Gastroesophageal sphincter (tissue), 4 donors: ENCODE results near the gene NAB1. TPM values are rescaled to one million over a fixed set of nuclear protein-coding genes. Genes with fewer than 3 reads are reported as not detected.

ENCODE experiments used
- ATAC-seq: fragments of 150-250 bp; one replicate; pipeline ENCODE4 v1.9.1; 2016; ENCODE audit warnings: mild to moderate bottlenecking, moderate library complexity
- H3K27ac ChIP-seq, 4 donors: fragments of 200-600 bp; sonication (generic) in 3 of 4; 1 replicate in 3 of 4; 2 replicates in 1 of 4; pipeline ENCODE4 v1.5.1; 2016 to 2019
- H3K27me3 ChIP-seq: fragments of 200-600 bp; sonication (generic); one replicate; pipeline ENCODE4 v1.5.1; 2019
- H3K36me3 ChIP-seq, 2 donors: fragments of 200-600 bp; sonication (generic); one replicate each; pipeline ENCODE4 v1.5.1; 2019; ENCODE audit warnings: control low read depth in 1 of 2
- H3K4me1 ChIP-seq, 3 donors: fragments of 200-600 bp; sonication (generic); 1 replicate in 2 of 3; 2 replicates in 1 of 3; pipeline ENCODE4 v1.5.1; 2016 to 2019; ENCODE audit warnings: control low read depth in 2 of 3
- H3K4me3 ChIP-seq, 2 donors: fragments of 200-600 bp; sonication (generic); one replicate each; pipeline ENCODE4 v1.5.1; 2019; ENCODE audit warnings: mild to moderate bottlenecking in 1 of 2, moderate library complexity in 1 of 2
- H3K9me3 ChIP-seq, 3 donors: fragments of 200-600 bp; sonication (generic); one replicate each; pipeline ENCODE4 v1.5.1; 2017 to 2019; ENCODE audit warnings: control low read depth in 2 of 3
- CTCF ChIP-seq, 4 experiments: fragments of 200-600 bp in 2 of 4; fragments of 450-650 bp in 2 of 4; sonication (generic) in 1 of 4; IDR thresholded peaks; one replicate each; pipeline ENCODE4 v1.5.1; 2017 to 2019; ENCODE audit warnings: antibody characterized with exemption in 4 of 4, mild to moderate bottlenecking in 2 of 4, moderate library complexity in 2 of 4
- EP300 ChIP-seq: sonication (generic); formaldehyde crosslinking; IDR thresholded peaks from one replicate; pipeline ENCODE4 v1.6.1; 2017; ENCODE audit warnings: antibody characterized with exemption, mild to moderate bottlenecking
- POLR2A ChIP-seq, 2 donors: fragments of 450-650 bp; IDR thresholded peaks; one replicate each; pipeline ENCODE4 v1.6.1; 2017; ENCODE audit warnings: antibody characterized with exemption in 2 of 2, mild to moderate bottlenecking in 2 of 2, moderate library complexity in 1 of 2
- POLR2AphosphoS5 ChIP-seq: sonication (generic); formaldehyde crosslinking; IDR thresholded peaks from one replicate; pipeline ENCODE4 v1.6.1; 2017; ENCODE audit warnings: antibody characterized with exemption
- WGBS, 2 donors: methylation state at CpG; one replicate each; pipeline ENCODE4 v1.1.5; 2018; ENCODE audit warnings: low coverage in 1 of 2; 5-methylcytosine and 5-hydroxymethylcytosine counted together
- total RNA-seq, 4 donors: library from RNA; depleted of rRNA; stranded (reverse); fragments of >200 nt; gene quantifications; one replicate each; pipeline ENCODE4 v1.1.0, GENCODE V29; 2016

NAB1 gene
- total RNA-seq, 4 donors from 2014 or later = 50.9 to 98.5 (median 73.8) TPM

- H3K4me3 ChIP-seq = no peak overlapping the region
- 83 to 84% methylated on average over 2 to 3 of the region's 3 CpGs for WGBS, 2 donors
- ATAC-seq = no peak
- peaks cover 20 to 36% (median 26%) of the 10 kb centered on the region in 3 donors for H3K4me1 ChIP-seq
- H3K27ac ChIP-seq = no peak overlapping the region
- no peaks in the 10 kb centered on the region for H3K36me3 ChIP-seq
- H3K27me3 ChIP-seq = no peaks in the 10 kb centered on the region
- TF ChIP-seq POLR2A (IDR thresholded peaks at IDR 0.05) (no peak), POLR2AphosphoS5 (no peak), CTCF (IDR thresholded peaks at IDR 0.05) (no peak), EP300 (no peak)
- no peaks in the 10 kb centered on the region for H3K9me3 ChIP-seq
These were observed 14.5 kb upstream of the NAB1 start for GRCh38 chr2:190634381-190634780.

DNA sequence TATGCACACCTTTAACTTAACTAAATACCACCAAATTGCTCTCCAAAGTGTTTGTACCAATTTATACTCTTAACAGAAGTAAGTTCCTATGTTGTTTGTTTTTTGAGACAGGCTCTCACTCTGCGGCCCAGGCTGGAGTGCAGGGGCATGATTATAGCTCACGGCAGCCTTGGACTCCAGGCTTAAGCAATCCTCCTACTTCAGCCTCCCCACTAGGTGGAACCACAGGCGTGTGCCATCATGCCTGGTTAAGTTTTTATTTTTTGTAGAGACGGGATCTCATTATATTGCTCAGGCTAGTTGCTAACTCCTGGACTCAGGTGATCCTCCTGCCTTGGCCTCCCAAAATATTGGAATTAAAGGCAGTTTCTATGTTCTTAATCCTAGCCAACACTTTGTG, 13.1 kb upstream of the NAB1 start:
- ATAC-seq = no peak
- Histone ChIP-seq H3K27ac (peak overlapping the region; percentile 73 to 88 (median 80)), H3K4me1 (peaks cover 20 to 38% (median 26%) of the 10 kb centered on the region in 3 donors), H3K27me3 (no peaks in the 10 kb centered on the region), H3K36me3 (no peaks in the 10 kb centered on the region), H3K9me3 (no peaks in the 10 kb centered on the region), H3K4me3 (no peak overlapping the region)
- 91 to 100% methylated on average over 1 to 4 of the region's 4 CpGs for WGBS, 2 donors
- TF ChIP-seq POLR2A (IDR thresholded peaks at IDR 0.05) (no peak), CTCF (IDR thresholded peaks at IDR 0.05) (peak in 1 of 4 experiments; percentile 16)

DNA sequence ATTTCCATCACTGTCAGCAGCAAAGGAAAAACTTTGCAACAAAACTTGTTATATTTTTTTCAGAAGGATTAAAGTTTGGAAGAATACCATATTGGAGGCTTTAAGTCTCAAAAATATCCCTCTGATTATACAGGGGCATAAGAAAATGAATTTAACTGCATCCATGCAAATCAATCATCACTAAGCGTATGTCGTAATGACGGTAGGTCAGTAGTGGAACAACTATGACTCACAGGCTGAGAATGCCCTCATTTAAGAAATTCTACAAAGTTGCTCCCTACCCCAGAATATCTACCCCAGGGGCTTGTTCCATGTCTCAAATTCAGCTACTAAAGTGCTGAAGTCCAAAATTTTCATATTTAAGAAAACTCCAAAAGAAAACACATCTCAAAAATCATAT, 12.5 kb upstream of the NAB1 start:
- Histone ChIP-seq H3K36me3 (no peaks in the 10 kb centered on the region), H3K27me3 (no peaks in the 10 kb centered on the region), H3K9me3 (no peaks in the 10 kb centered on the region), H3K27ac (peak overlapping the region; percentile 73 to 88 (median 80)), H3K4me1 (peaks cover 21 to 44% (median 30%) of the 10 kb centered on the region in 3 donors), H3K4me3 (no peak overlapping the region)
- 7 to 17% methylated on average over 3 of the region's 3 CpGs for WGBS, 2 donors
- peak; percentile 65 for TF ChIP-seq POLR2AphosphoS5
- no peak for TF ChIP-seq EP300
- peak; percentile 49 for ATAC-seq

DNA sequence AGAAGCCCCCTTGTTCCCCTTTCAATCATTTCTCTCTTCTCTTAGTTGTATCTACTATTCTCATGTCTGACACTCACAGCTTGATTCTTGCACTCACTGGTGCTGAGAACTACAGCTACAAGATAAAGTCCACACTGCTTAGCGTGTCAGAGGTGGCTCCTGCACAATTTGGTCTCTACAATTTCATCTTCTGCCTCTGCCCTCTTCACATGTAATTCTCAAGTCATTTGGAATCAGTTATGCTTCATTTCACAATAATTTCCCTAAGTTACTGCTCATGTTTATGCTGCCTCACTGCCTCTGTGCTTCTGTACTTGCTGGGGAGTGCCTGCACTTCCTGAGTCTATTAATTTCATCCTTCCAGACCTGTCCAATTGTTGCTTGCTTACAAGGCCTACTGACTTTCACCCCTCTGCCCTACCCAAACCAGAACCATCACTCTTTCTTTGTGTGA, 11.6 kb upstream of the NAB1 start:
- H3K9me3 ChIP-seq = no peaks in the 10 kb centered on the region
- H3K36me3 ChIP-seq = no peaks in the 10 kb centered on the region
- peak overlapping the region; percentile 73 to 88 (median 80) for H3K27ac ChIP-seq
- TF ChIP-seq POLR2AphosphoS5 = peak; percentile 46
- TF ChIP-seq EP300 = no peak
- peak; percentile 72 for ATAC-seq
- H3K27me3 ChIP-seq = no peaks in the 10 kb centered on the region
- peaks cover 24 to 53% (median 32%) of the 10 kb centered on the region in 3 donors for H3K4me1 ChIP-seq
- H3K4me3 ChIP-seq = no peak overlapping the region
- WGBS, 2 donors = 27 to 44% methylated on average over 1 of the region's 1 CpG

DNA sequence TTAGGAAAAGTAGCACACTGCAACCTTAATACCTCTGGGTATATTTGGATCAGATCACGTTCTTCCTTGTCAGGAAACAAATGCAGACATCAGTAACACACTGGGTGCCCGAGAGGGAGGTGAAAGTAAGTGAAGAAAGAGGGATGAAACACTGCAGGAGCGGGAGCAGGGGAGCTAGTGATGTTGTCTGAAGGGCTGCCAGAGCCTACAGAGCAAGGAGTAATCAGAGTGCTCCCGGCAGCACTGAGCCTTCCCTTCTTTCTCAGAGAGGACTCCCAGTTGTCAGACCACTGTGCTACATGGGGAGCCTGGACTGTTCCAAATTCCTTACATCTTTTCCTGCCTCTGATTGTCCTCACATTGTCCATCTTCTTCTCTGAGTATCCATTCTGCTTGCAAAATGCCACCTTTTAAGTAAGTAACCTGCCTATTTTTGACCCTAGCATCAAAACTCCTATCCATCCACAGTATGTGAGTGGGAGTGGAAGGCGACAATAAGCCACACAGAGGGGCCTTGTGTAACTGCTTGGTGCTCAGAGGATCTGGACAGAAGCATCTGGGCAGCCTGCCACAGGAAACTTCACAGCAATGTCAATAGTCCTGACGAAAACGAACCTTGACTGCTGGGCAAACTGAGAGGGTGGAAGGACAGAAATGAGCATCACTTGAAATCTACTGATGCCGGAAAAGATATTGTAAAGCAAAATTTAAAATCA, 10.8 kb upstream of the NAB1 start:
- H3K27me3 ChIP-seq = no peaks in the 10 kb centered on the region
- no peaks in the 10 kb centered on the region for H3K36me3 ChIP-seq
- peak; percentile 10 for ATAC-seq
- H3K9me3 ChIP-seq = no peaks in the 10 kb centered on the region
- H3K4me3 ChIP-seq = no peak overlapping the region
- no peak for TF ChIP-seq CTCF (IDR thresholded peaks at IDR 0.05)
- TF ChIP-seq EP300 = no peak
- no peak for TF ChIP-seq POLR2A (IDR thresholded peaks at IDR 0.05)
- no peak for TF ChIP-seq POLR2AphosphoS5
- 30% methylated on average over 4 to 8 of the region's 8 CpGs for WGBS, 2 donors
- peak overlapping the region; percentile 73 to 88 (median 80) for H3K27ac ChIP-seq
- H3K4me1 ChIP-seq = peaks cover 24 to 53% (median 32%) of the 10 kb centered on the region in 3 donors

DNA sequence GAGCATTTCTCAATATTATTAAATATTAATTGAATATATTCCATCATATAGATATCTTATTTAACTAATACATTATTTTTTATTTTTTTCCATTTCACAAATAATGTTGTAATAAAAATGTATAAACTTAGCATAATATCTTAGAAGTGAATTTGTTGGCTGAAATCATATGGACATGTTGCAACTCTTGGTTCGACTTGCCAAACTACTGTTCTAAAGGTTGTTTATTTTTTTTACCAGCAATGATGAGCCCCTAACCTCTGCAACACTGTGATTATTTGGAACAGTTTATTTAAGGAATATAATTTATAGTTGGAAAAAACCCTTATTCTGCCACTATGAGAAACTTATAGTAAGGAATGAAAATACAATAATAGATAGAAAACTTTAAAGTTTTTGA, 8.8 kb upstream of the NAB1 start:
- ATAC-seq = no peak
- Histone ChIP-seq H3K27ac (no peak overlapping the region), H3K4me3 (no peak overlapping the region), H3K27me3 (no peaks in the 10 kb centered on the region), H3K4me1 (peaks cover 24 to 53% (median 32%) of the 10 kb centered on the region in 3 donors), H3K36me3 (no peaks in the 10 kb centered on the region), H3K9me3 (no peaks in the 10 kb centered on the region)
- WGBS, 2 donors = 68 to 83% methylated on average over 1 of the region's 1 CpG
- TF ChIP-seq EP300 (no peak), POLR2A (IDR thresholded peaks at IDR 0.05) (no peak), POLR2AphosphoS5 (no peak), CTCF (IDR thresholded peaks at IDR 0.05) (no peak)
